Lung (tissue), 12 donors: Measurements from ENCODE around the gene C10orf53. TPM values are rescaled to one million over a fixed set of nuclear protein-coding genes. Genes with fewer than 3 reads are reported as not detected.

Experiments
- ATAC-seq: fragments of 200-7000 bp; cut with Tn5 transposase; one replicate; pipeline ENCODE4 v1.9.1; 2020; ENCODE audit warnings: moderate number of reproducible peaks; ENCODE audit not compliant: insufficient read depth, low FRiP score
- DNase-seq, 3 donors: peaks; one replicate each; pipeline ENCODE4 v3.0.0-alpha.2; 2013 to 2017
- H3K27ac ChIP-seq, 2 donors: one replicate each; pipeline ENCODE4 v1.5.1; 2013; ENCODE audit warnings: mild to moderate bottlenecking in 2 of 2, moderate library complexity in 2 of 2, control low read depth in 1 of 2, inconsistent platforms in 1 of 2, low read depth in 1 of 2, low read length in 1 of 2
- H3K27me3 ChIP-seq, 3 donors: one replicate each; pipeline ENCODE4 v1.5.1; 2013; ENCODE audit warnings: low read length in 2 of 3; ENCODE audit not compliant: control insufficient read depth in 3 of 3, insufficient read depth in 3 of 3
- H3K36me3 ChIP-seq, 4 donors: one replicate each; pipeline ENCODE4 v1.5.1; 2013; ENCODE audit warnings: low read length in 4 of 4, mild to moderate bottlenecking in 1 of 4, moderate library complexity in 1 of 4; ENCODE audit not compliant: control insufficient read depth in 4 of 4, insufficient read depth in 4 of 4
- H3K4me1 ChIP-seq, 5 donors: one replicate each; pipeline ENCODE4 v1.5.1; 2013; ENCODE audit warnings: low read length in 5 of 5, mild to moderate bottlenecking in 2 of 5, moderate library complexity in 1 of 5; ENCODE audit not compliant: control insufficient read depth in 5 of 5, insufficient read depth in 5 of 5
- H3K4me3 ChIP-seq: one replicate; pipeline ENCODE4 v1.5.1; 2013; ENCODE audit warnings: mild to moderate bottlenecking, control low read depth, moderate library complexity
- H3K9ac ChIP-seq, 2 donors: one replicate each; pipeline ENCODE4 v1.5.1; 2013; ENCODE audit warnings: low read length in 2 of 2, control low read depth in 1 of 2; ENCODE audit not compliant: insufficient read depth in 1 of 2
- H3K9me3 ChIP-seq, 4 donors: one replicate each; pipeline ENCODE4 v1.5.1; 2013; ENCODE audit warnings: low read length in 3 of 4, mild to moderate bottlenecking in 1 of 4, moderate library complexity in 1 of 4; ENCODE audit not compliant: control insufficient read depth in 4 of 4, insufficient read depth in 3 of 4
- CTCF ChIP-seq: IDR thresholded peaks from 2 replicates; pipeline ENCODE4 v1.5.1; 2012; ENCODE audit warnings: mild to moderate bottlenecking; ENCODE audit errors: control extremely low read depth, extremely low read depth
- WGBS, 2 donors: extraction: QIAGEN DNeasy Blood & Tissue Kit; methylation state at CpG; one replicate each; pipeline ENCODE4 v1.1.7; 2013; 5-methylcytosine and 5-hydroxymethylcytosine counted together
- polyA plus RNA-seq, 2 donors: library from polyadenylated mRNA; stranded (reverse); fragments of 200-250 nt; gene quantifications; one replicate each; pipeline ENCODE4 v1.2.1, GENCODE V29; 2013
- total RNA-seq, 2 donors: library from RNA; depleted of rRNA in 1 of 2; stranded (reverse); fragments of >200 nt in 1 of 2; gene quantifications; one replicate each; pipeline ENCODE4 v1.2.1, GENCODE V29; 2014 to 2021
- donor health status: control.
- donor health status: control.
- donor health status: Bipolar disorder and iron deficiency.
- donor health status: healthy.
- donor health status: DM: yes; HTN: yes; CAD: no.

Gene C10orf53
- total and polyA plus RNA-seq, 4 donors: 0.09 to 0.11 TPM; not detected in 2

- TF ChIP-seq CTCF: no peak
- WGBS, 2 donors: 93 to 95% methylated on average over 23 of the region's 23 CpGs
- Histone ChIP-seq H3K9ac (no peak overlapping the region), H3K4me1 (peaks cover 0 to 2% (median 0%) of the 10 kb centered on the region in 5 donors), H3K9me3 (no peaks in the 10 kb centered on the region), H3K27me3 (no peaks in the 10 kb centered on the region), H3K36me3 (no peaks in the 10 kb centered on the region), H3K27ac (no peak overlapping the region), H3K4me3 (no peak overlapping the region)
- no peak for ATAC-seq
- DNase-seq: no peak
Measured at GRCh38 chr10:49735848-49736563, 56.6 kb downstream of the C10orf53 start.

- 92 to 95% methylated on average over 5 of the region's 5 CpGs for WGBS, 2 donors
- DNase-seq: no peak
- no peaks in the 10 kb centered on the region for H3K9me3 ChIP-seq
- ATAC-seq: no peak
- peaks cover 0 to 2% (median 0%) of the 10 kb centered on the region in 5 donors for H3K4me1 ChIP-seq
- no peaks in the 10 kb centered on the region for H3K36me3 ChIP-seq
- no peak for TF ChIP-seq CTCF
- no peaks in the 10 kb centered on the region for H3K27me3 ChIP-seq
- H3K27ac ChIP-seq: no peak overlapping the region
- no peak overlapping the region for H3K9ac ChIP-seq
- H3K4me3 ChIP-seq: no peak overlapping the region
Measured at GRCh38 chr10:49736564-49737113, 57.2 kb downstream of the C10orf53 start.

GRCh38 chr10:49737474-49738201 is 58.2 kb downstream of the C10orf53 start:
- H3K9me3 ChIP-seq: peaks cover 0 to 2% (median 0%) of the 10 kb centered on the region in 4 donors
- H3K27ac ChIP-seq: no peak overlapping the region
- no peak overlapping the region for H3K4me3 ChIP-seq
- DNase-seq: no peak
- WGBS, 2 donors: 89 to 90% methylated on average over 19 of the region's 19 CpGs
- no peak for TF ChIP-seq CTCF
- H3K27me3 ChIP-seq: no peaks in the 10 kb centered on the region
- ATAC-seq: no peak
- H3K36me3 ChIP-seq: no peaks in the 10 kb centered on the region
- H3K4me1 ChIP-seq: peaks cover 0 to 2% (median 0%) of the 10 kb centered on the region in 5 donors
- no peak overlapping the region for H3K9ac ChIP-seq
